AG04449 (cell line): ENCODE results near the gene SIGLECL1.
"Not testable (repeated sequence)": the region's sequence is repeated elsewhere in the genome, so short reads cannot be mapped to it uniquely, and the experiment has no call there.

Experiments used
- CTCF ChIA-PET: fragments of 350-600 bp; formaldehyde crosslinking; extraction: SDS; loops from one replicate; lab custom pipeline; 2021; ENCODE audit warnings: antibody characterized with exemption; lab: Yijun Ruan, JAX
- POLR2A ChIA-PET: fragments of 400-600, 350-600 bp; formaldehyde crosslinking; extraction: SDS; loops from one replicate; lab custom pipeline; 2020; ENCODE audit warnings: antibody characterized with exemption, inconsistent platforms; lab: Yijun Ruan, JAX
- DNase-seq: peaks from one replicate; pipeline ENCODE4 v3.0.0-alpha.2; 2010; ENCODE audit warnings: low read depth, low spot score
- H3K4me3 ChIP-seq: 2 replicates; pipeline ENCODE4 v1.5.1; 2011; ENCODE audit warnings: low read depth, mild to moderate bottlenecking, control low read depth, low read length
- CTCF ChIP-seq: IDR thresholded peaks from one replicate; pipeline ENCODE4 v1.5.1; 2011; ENCODE audit warnings: mild to moderate bottlenecking, moderate library complexity, low read length, control low read depth, inconsistent platforms; ENCODE audit not compliant: insufficient read depth; ENCODE audit errors: missing control alignments

SIGLECL1 gene

GRCh38 chr19:51250786-51251467 lies at the start of gene SIGLECL1:
TSS of gene SIGLECL1 (plus strand) at chr19:51251080. CDS start at chr19:51264073, 12,993 bp downstream.
- POLR2A ChIA-PET, result no interaction called here
- TF ChIP-seq CTCF, result no peak
- CTCF ChIA-PET, result no interaction called here
- no peak within 1 kb of the TSS for H3K4me3 ChIP-seq
- no peak for DNase-seq

GRCh38 chr19:51201712-51202111 lies 49.2 kb upstream of the SIGLECL1 start:
- CTCF ChIA-PET, result no interaction called here
- no peak for TF ChIP-seq CTCF
- DNase-seq, result no peak
- POLR2A ChIA-PET, result no interaction called here
- H3K4me3 ChIP-seq, result no peak overlapping the region

GRCh38 chr19:51203916-51204315 lies 47.0 kb upstream of the SIGLECL1 start:
- CTCF ChIA-PET, result no interaction called here

GRCh38 chr19:51204321-51204720 lies 46.6 kb upstream of the SIGLECL1 start:
- no peak for DNase-seq
- POLR2A ChIA-PET, result no interaction called here
- CTCF ChIA-PET, result no interaction called here
- no peak overlapping the region for H3K4me3 ChIP-seq
- no peak for TF ChIP-seq CTCF

More at GRCh38 chr19:51203916-51204315, 47.0 kb upstream of the SIGLECL1 start:
- POLR2A ChIA-PET, result no interaction called here
- DNase-seq, result no peak
- no peak for TF ChIP-seq CTCF
- H3K4me3 ChIP-seq, result no peak overlapping the region

GRCh38 chr19:51207747-51208146 lies 43.1 kb upstream of the SIGLECL1 start:
- ChIA-PET POLR2A (no interaction called here), CTCF (no interaction called here)
- TF ChIP-seq CTCF, result no peak
- DNase-seq, result no peak
- no peak overlapping the region for H3K4me3 ChIP-seq

- ChIA-PET CTCF (no interaction called here), POLR2A (no interaction called here)
- DNase-seq, result no peak
- TF ChIP-seq CTCF, result no peak
- H3K4me3 ChIP-seq, result no peak overlapping the region
Observed at GRCh38 chr19:51210191-51210784, 40.6 kb upstream of the SIGLECL1 start.

GRCh38 chr19:51210874-51211361 lies 40.0 kb upstream of the SIGLECL1 start:
- CTCF ChIA-PET, DNase-seq, H3K4me3 ChIP-seq, POLR2A ChIA-PET: not testable (repeated sequence)
